CD4-positive, alpha-beta memory T cell (primary cell): Measurements from ENCODE around the gene BTNL3. TPM values are rescaled to one million over a fixed set of nuclear protein-coding genes. Genes with fewer than 3 reads are reported as not detected.
"Not testable (repeated sequence)": the region's sequence is repeated elsewhere in the genome, so short reads cannot be mapped to it uniquely, and the experiment has no call there.

Source experiments
- CTCF ChIA-PET: fragments of 350-600 bp; sonication (Branson Sonifier 250); formaldehyde crosslinking; loops from one replicate; lab custom pipeline; 2021; ENCODE audit warnings: inconsistent platforms; ENCODE audit not compliant: partially characterized antibody; lab: Charles Lee
- POLR2A ChIA-PET: fragments of 350-600 bp; sonication (Branson Sonifier 250); formaldehyde crosslinking; loops from one replicate; lab custom pipeline; 2021; ENCODE audit not compliant: partially characterized antibody; lab: Charles Lee
- DNase-seq, 5 donors: peaks; one replicate each; pipeline versions ENCODE4 v3.0.0 to v3.0.0-alpha.2; 2020 to 2022; ENCODE audit warnings: mixed read lengths in 1 of 5
- H3K27ac ChIP-seq: one replicate; pipeline ENCODE4 v1.7.0; 2013; ENCODE audit warnings: low read depth, low read length
- H3K27me3 ChIP-seq: 2 replicates; pipeline ENCODE4 v1.7.0; 2013; ENCODE audit warnings: mild to moderate bottlenecking, low read length, moderate library complexity; ENCODE audit not compliant: insufficient read depth
- H3K36me3 ChIP-seq: 2 replicates; pipeline ENCODE4 v1.7.0; 2013; ENCODE audit warnings: mild to moderate bottlenecking, low read length, moderate library complexity; ENCODE audit not compliant: insufficient read depth
- H3K4me1 ChIP-seq: 2 replicates; pipeline ENCODE4 v1.7.0; 2013; ENCODE audit warnings: mild to moderate bottlenecking, low read length, moderate library complexity; ENCODE audit not compliant: insufficient read depth
- H3K4me3 ChIP-seq, 2 donors: one replicate each; pipeline ENCODE4 v1.7.0; 2013; ENCODE audit warnings: low read length in 2 of 2, mild to moderate bottlenecking in 1 of 2
- H3K9me3 ChIP-seq, 2 donors: one replicate each; pipeline ENCODE4 v1.7.0; 2013; ENCODE audit warnings: low read length in 2 of 2, control low read depth in 1 of 2; ENCODE audit not compliant: control insufficient read depth in 1 of 2
- H3K27ac Mint-ChIP-seq, 7 donors: one replicate each; pipeline ENCODE4 v1.8.0; 2020 to 2021; ENCODE audit warnings: mixed read lengths in 7 of 7, mild to moderate bottlenecking in 6 of 7, inconsistent platforms in 3 of 7, moderate library complexity in 3 of 7
- H3K27me3 Mint-ChIP-seq, 2 donors: one replicate each; pipeline ENCODE4 v1.8.0; 2020 to 2021; ENCODE audit warnings: mixed read lengths in 2 of 2
- H3K36me3 Mint-ChIP-seq, 2 donors: one replicate each; pipeline ENCODE4 v1.8.0; 2020 to 2021; ENCODE audit warnings: mixed read lengths in 2 of 2, inconsistent platforms in 1 of 2, mild to moderate bottlenecking in 1 of 2
- H3K4me1 Mint-ChIP-seq, 4 donors: one replicate each; pipeline ENCODE4 v1.8.0; 2020 to 2021; ENCODE audit warnings: mixed read lengths in 4 of 4, mild to moderate bottlenecking in 1 of 4
- H3K4me3 Mint-ChIP-seq, 8 donors: one replicate each; pipeline ENCODE4 v1.8.0; 2020 to 2021; ENCODE audit warnings: mixed read lengths in 8 of 8, mild to moderate bottlenecking in 7 of 8, moderate library complexity in 6 of 8, inconsistent platforms in 3 of 8
- H3K9me3 Mint-ChIP-seq, 8 donors: one replicate each; pipeline ENCODE4 v1.8.0; 2020 to 2021; ENCODE audit warnings: mixed read lengths in 8 of 8, mild to moderate bottlenecking in 5 of 8, inconsistent platforms in 3 of 8, moderate library complexity in 1 of 8
- intact Hi-C: fragments of 100-400 bp; cut with micrococcal nuclease; formaldehyde crosslinking; loops from one replicate; pipeline ENCODE4 v1.15.1; 2023
- polyA plus RNA-seq, 2 donors: library from polyadenylated mRNA; unstranded; fragments of 300-500 nt; fragmentation: Illumina TruSeq; gene quantifications; one replicate each; pipeline ENCODE4 v1.2.3, GENCODE V29; 2021
- total RNA-seq, 2 experiments: library from RNA; stranded (reverse); gene quantifications; one replicate each; pipeline ENCODE4 v1.2.3, GENCODE V29; 2021

BTNL3 gene
- total and polyA plus RNA-seq, 4 experiments from 2014 or later = not detected

GRCh38 chr5:181043285-181044092, 54.8 kb downstream of the BTNL3 start:
- CTCF ChIA-PET = no interaction called here
- Mint-ChIP-seq H3K4me3 (no peak overlapping the region), H3K4me1 (no peaks in the 10 kb centered on the region)

DNA sequence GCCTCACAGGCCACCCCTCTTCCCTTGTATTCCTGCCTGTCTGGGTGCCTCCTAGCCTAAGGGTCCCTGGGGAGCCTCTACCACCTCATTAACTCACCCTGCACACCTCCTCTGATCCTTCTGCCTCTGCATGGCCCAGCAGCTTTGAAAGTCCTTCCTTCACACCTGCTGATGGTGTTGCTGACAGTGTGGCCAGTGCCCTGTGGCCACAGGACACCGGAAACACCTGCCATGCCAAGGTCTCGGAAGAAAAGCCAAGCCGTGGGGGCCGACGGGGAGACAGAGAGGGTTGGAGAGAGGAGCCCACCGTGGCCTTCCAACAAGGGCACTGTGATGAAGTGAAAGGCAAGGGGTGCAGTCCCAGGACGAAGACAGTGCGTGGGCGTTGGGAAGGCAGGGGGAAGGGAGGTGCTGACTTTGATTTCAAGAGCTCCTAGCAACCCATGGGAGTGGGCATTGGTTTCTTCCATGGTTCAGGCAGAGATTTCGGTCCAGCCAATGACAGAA, 55.5 kb downstream of the BTNL3 start:
- ChIA-PET CTCF (no interaction called here), POLR2A (no interaction called here)
- Mint-ChIP-seq H3K27ac (no peak overlapping the region), H3K36me3 (no peaks in the 10 kb centered on the region), H3K27me3 (peaks cover 39 to 48% of the 10 kb centered on the region in 2 donors), H3K4me3 (no peak overlapping the region), H3K4me1 (no peaks in the 10 kb centered on the region), H3K9me3 (peaks cover 0 to 4% (median 0%) of the 10 kb centered on the region in 8 donors)
- DNase-seq = no peak
- Histone ChIP-seq H3K4me3 (no peak overlapping the region), H3K4me1 (no peaks in the 10 kb centered on the region), H3K27me3 (peaks cover 9% of the 10 kb centered on the region), H3K27ac (no peak overlapping the region), H3K36me3 (no peaks in the 10 kb centered on the region), H3K9me3 (no peaks in the 10 kb centered on the region)
- intact Hi-C loops = no loop called here

More at GRCh38 chr5:181043285-181044092, 54.8 kb downstream of the BTNL3 start:
- Histone ChIP-seq H3K4me1 (no peaks in the 10 kb centered on the region), H3K36me3 (no peaks in the 10 kb centered on the region), H3K27ac (no peak overlapping the region), H3K4me3 (no peak overlapping the region), H3K27me3 (peaks cover 9% of the 10 kb centered on the region), H3K9me3 (no peaks in the 10 kb centered on the region)
- Mint-ChIP-seq H3K27ac (no peak overlapping the region), H3K9me3 (peaks cover 0 to 4% (median 0%) of the 10 kb centered on the region in 8 donors), H3K36me3 (no peaks in the 10 kb centered on the region), H3K27me3 (peaks cover 41 to 45% of the 10 kb centered on the region in 2 donors)
- intact Hi-C loops = no loop called here
- POLR2A ChIA-PET = no interaction called here
- no peak for DNase-seq

DNA sequence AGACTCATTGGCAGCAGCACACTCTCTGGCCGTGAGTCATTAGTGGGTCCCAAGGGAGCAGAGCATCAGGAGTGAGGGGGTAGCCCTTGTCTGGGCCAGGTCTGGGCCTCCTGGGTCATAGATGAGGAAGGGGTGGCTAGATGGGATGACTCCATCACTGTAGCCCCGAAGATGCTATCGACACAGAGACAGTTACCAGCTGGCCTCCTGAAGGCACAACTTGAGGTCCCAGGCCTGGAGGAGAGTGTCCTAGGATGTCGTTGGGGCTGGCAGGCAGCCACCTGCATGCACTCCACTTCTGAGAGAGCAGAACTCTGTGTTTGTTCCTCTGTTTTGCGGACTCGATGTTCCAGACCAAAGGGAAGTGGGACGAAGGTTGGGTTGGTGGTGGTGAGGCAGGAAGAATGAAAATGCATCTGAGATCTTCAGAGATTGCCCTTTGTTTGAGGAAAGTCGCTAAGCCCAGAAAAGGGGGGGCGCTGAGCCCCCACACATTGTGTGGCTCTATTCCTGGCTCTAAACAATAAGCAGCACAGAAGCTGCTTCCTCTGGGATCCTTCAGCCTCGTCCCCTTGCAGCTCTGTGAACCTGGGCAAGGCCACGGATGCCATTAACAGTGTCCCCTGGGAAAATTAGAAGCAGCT, 56.1 kb downstream of the BTNL3 start:
- Mint-ChIP-seq H3K27me3 (peaks cover 39 to 49% of the 10 kb centered on the region in 2 donors), H3K27ac (no peak overlapping the region)
- intact Hi-C loops = no loop called here

DNA sequence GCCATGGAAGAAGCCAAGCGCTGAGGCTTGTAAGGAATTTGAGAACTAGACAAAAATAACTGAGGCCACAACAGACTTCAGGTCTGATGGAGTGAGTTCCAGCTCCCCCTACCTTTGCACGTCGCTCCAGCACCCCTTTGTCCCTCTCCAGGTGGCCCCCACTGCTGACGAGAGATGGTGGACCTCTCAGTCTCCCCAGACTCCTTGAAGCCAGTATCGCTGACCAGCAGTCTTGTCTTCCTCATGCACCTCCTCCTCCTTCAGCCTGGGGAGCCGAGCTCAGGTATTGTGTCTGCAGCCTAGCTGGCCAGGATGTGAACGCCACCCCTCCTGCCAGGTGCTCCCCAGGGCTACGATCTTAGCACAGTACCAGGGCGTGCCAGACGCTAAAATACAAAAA, 56.7 kb downstream of the BTNL3 start:
- Mint-ChIP-seq H3K4me3 (no peak overlapping the region), H3K27me3 (peaks cover 38 to 51% of the 10 kb centered on the region in 2 donors)
- H3K27ac ChIP-seq = no peak overlapping the region

More for the DNA sequence above, 56.1 kb downstream of the BTNL3 start:
- Histone ChIP-seq H3K27ac (no peak overlapping the region), H3K36me3 (no peaks in the 10 kb centered on the region), H3K4me3 (no peak overlapping the region), H3K9me3 (no peaks in the 10 kb centered on the region), H3K4me1 (no peaks in the 10 kb centered on the region), H3K27me3 (peaks cover 9% of the 10 kb centered on the region)
- ChIA-PET POLR2A (no interaction called here), CTCF (no interaction called here)
- no peak for DNase-seq
- Mint-ChIP-seq H3K4me1 (no peaks in the 10 kb centered on the region), H3K4me3 (no peak overlapping the region), H3K9me3 (peaks cover 0 to 4% (median 0%) of the 10 kb centered on the region in 8 donors), H3K36me3 (no peaks in the 10 kb centered on the region)

GRCh38 chr5:181045857-181046256, 57.2 kb downstream of the BTNL3 start:
- DNase-seq, H3K4me3 ChIP-seq, H3K4me3 Mint-ChIP-seq, H3K4me1 ChIP-seq, CTCF ChIA-PET, H3K4me1 Mint-ChIP-seq, intact Hi-C loops, H3K36me3 ChIP-seq, H3K27ac Mint-ChIP-seq, H3K9me3 ChIP-seq, H3K27ac ChIP-seq, H3K36me3 Mint-ChIP-seq, H3K9me3 Mint-ChIP-seq, H3K27me3 ChIP-seq: not testable (repeated sequence)
- POLR2A ChIA-PET = interaction anchor here (0.5 kb wide), 1 partner anchor 21 kb away, joined by 3 read pairs; no protein-coding TSS in a partner anchor
- peaks cover 40 to 56% of the 10 kb centered on the region in 2 donors for H3K27me3 Mint-ChIP-seq

More for the DNA sequence above, 56.7 kb downstream of the BTNL3 start:
- peaks cover 9% of the 10 kb centered on the region for H3K27me3 ChIP-seq
- ChIA-PET CTCF (no interaction called here), POLR2A (interaction anchor here (0.5 kb wide), 1 partner anchor 22 kb away, joined by 3 read pairs; no protein-coding TSS in a partner anchor)
- H3K4me3 ChIP-seq = no peak overlapping the region
- no peaks in the 10 kb centered on the region for H3K4me1 ChIP-seq
- H3K4me1 Mint-ChIP-seq = no peaks in the 10 kb centered on the region
- no peak overlapping the region for H3K27ac Mint-ChIP-seq
- H3K9me3 Mint-ChIP-seq = peaks cover 0 to 4% (median 0%) of the 10 kb centered on the region in 8 donors
- H3K36me3 ChIP-seq = no peaks in the 10 kb centered on the region
- H3K9me3 ChIP-seq = no peaks in the 10 kb centered on the region
- intact Hi-C loops = no loop called here
- no peak for DNase-seq
- no peaks in the 10 kb centered on the region for H3K36me3 Mint-ChIP-seq

GRCh38 chr5:181047288-181047687, 58.6 kb downstream of the BTNL3 start:
- POLR2A ChIA-PET = no interaction called here
- H3K9me3 Mint-ChIP-seq = peaks cover 0 to 4% (median 0%) of the 10 kb centered on the region in 8 donors

DNA sequence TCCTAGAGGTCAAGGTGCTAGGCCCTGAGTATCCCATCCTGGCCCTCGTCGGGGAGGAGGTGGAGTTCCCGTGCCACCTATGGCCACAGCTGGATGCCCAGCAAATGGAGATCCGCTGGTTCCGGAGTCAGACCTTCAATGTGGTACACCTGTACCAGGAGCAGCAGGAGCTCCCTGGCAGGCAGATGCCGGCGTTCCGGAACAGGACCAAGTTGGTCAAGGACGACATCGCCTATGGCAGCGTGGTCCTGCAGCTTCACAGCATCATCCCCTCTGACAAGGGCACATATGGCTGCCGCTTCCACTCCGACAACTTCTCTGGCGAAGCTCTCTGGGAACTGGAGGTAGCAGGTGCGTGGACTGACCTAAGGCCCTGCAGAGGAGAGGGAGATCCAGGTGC, 59.3 kb downstream of the BTNL3 start:
- H3K4me3 Mint-ChIP-seq = no peak overlapping the region

More at GRCh38 chr5:181047288-181047687, 58.6 kb downstream of the BTNL3 start:
- Histone ChIP-seq H3K4me1 (peaks cover 4% of the 10 kb centered on the region), H3K27ac (no peak overlapping the region), H3K9me3 (no peaks in the 10 kb centered on the region), H3K27me3 (peaks cover 8% of the 10 kb centered on the region), H3K4me3 (no peak overlapping the region), H3K36me3 (no peaks in the 10 kb centered on the region)
- Mint-ChIP-seq H3K4me3 (no peak overlapping the region), H3K4me1 (peaks cover 3 to 5% (median 4%) of the 10 kb centered on the region in 4 donors), H3K27me3 (peaks cover 42 to 61% of the 10 kb centered on the region in 2 donors), H3K36me3 (no peaks in the 10 kb centered on the region), H3K27ac (no peak overlapping the region)
- DNase-seq = no peak
- CTCF ChIA-PET = no interaction called here
- intact Hi-C loops = no loop called here

More for the DNA sequence above, 59.3 kb downstream of the BTNL3 start:
- Mint-ChIP-seq H3K27me3 (peaks cover 39 to 58% of the 10 kb centered on the region in 2 donors), H3K36me3 (no peaks in the 10 kb centered on the region), H3K4me1 (peaks cover 4 to 8% (median 6%) of the 10 kb centered on the region in 4 donors), H3K27ac (no peak overlapping the region), H3K9me3 (peaks cover 0 to 4% (median 0%) of the 10 kb centered on the region in 8 donors)
- ChIA-PET POLR2A (no interaction called here), CTCF (no interaction called here)
- no peak for DNase-seq
- Histone ChIP-seq H3K4me3 (no peak overlapping the region), H3K36me3 (no peaks in the 10 kb centered on the region), H3K9me3 (no peaks in the 10 kb centered on the region), H3K4me1 (peaks cover 7% of the 10 kb centered on the region), H3K27ac (no peak overlapping the region), H3K27me3 (peaks cover 10% of the 10 kb centered on the region)
- intact Hi-C loops = no loop called here
